AG09319 (cell line): ENCODE measurements around the gene APAF1.

ENCODE experiments used
- DNase-seq: peaks from one replicate; pipeline ENCODE4 v3.0.0-alpha.2; 2010; ENCODE audit warnings: low read depth; ENCODE audit errors: extremely low read depth
- CTCF ChIP-seq: IDR thresholded peaks from 2 replicates; pipeline ENCODE4 v1.5.1; 2011; ENCODE audit warnings: low read depth, mild to moderate bottlenecking, inconsistent platforms, low read length, moderate library complexity

APAF1 gene

GRCh38 chr12:98646294-98647090 lies 1.4 kb downstream of the APAF1 start:
- no peak for DNase-seq
- no peak; the same call in 1 of the 2 replicates for TF ChIP-seq CTCF

- no peak for TF ChIP-seq CTCF
- no peak for DNase-seq
These were observed 6.2 kb downstream of the APAF1 start for GRCh38 chr12:98651328-98651727.

GRCh38 chr12:98653866-98654493 lies 8.9 kb downstream of the APAF1 start:
- peak; percentile 38 for DNase-seq
- TF ChIP-seq CTCF = peak; percentile 66

GRCh38 chr12:98656289-98657101 lies 11.4 kb downstream of the APAF1 start:
- DNase-seq = no peak
- no peak for TF ChIP-seq CTCF

GRCh38 chr12:98660521-98660920 lies 15.4 kb downstream of the APAF1 start:
- no peak for DNase-seq
- TF ChIP-seq CTCF = no peak

- no peak for TF ChIP-seq CTCF
- DNase-seq = no peak
These were observed 24.7 kb downstream of the APAF1 start for GRCh38 chr12:98669751-98670150.
